PC-9 (cell line): ENCODE results near the gene FOXP1. TPM values are rescaled to one million over a fixed set of nuclear protein-coding genes. Genes with fewer than 3 reads are reported as not detected.

Experiments used
- BruUV-seq: library from RNA; stranded (reverse); fragments of 400-500 nt; replicated peaks from 2 replicates; lab custom pipeline; 2021; lab: Mats Ljungman, UMichigan
- CTCF ChIA-PET: fragments of 300-600 bp; sonication (Branson Sonifier 250); formaldehyde crosslinking; loops from one replicate; lab custom pipeline; 2022; ENCODE audit warnings: antibody characterized with exemption; lab: Charles Lee
- POLR2A ChIA-PET: fragments of 300-600 bp; sonication (Branson Sonifier 250); formaldehyde crosslinking; loops from one replicate; lab custom pipeline; 2022; ENCODE audit warnings: antibody characterized with exemption; ENCODE audit not compliant: unreplicated experiment; lab: Charles Lee
- DNase-seq, 2 experiments: peaks; one replicate each; pipeline versions ENCODE4 v3.0.0 to v3.0.0-alpha.2; 2015 to 2022; ENCODE audit warnings: mixed read lengths in 1 of 2
- H2AFZ ChIP-seq: fragments of 200-600 bp; sonication (generic); 2 replicates; pipeline ENCODE4 v1.8.1; 2017; ENCODE audit warnings: antibody characterized with exemption
- H3F3A ChIP-seq: fragments of 200-600 bp; sonication (generic); 2 replicates; pipeline ENCODE4 v1.8.1; 2017; ENCODE audit warnings: antibody characterized with exemption, mild to moderate bottlenecking, low read depth; ENCODE audit not compliant: insufficient read depth
- H3K27ac ChIP-seq: fragments of 200-600 bp; sonication (generic); 2 replicates; pipeline ENCODE4 v1.6.1; 2016; ENCODE audit warnings: mixed run types
- H3K27me3 ChIP-seq: fragments of 200-600 bp; sonication (generic); 2 replicates; pipeline ENCODE4 v1.6.1; 2016; ENCODE audit warnings: low read depth, mixed run types; ENCODE audit not compliant: insufficient read depth
- H3K36me3 ChIP-seq: fragments of 200-600 bp; sonication (generic); 2 replicates; pipeline ENCODE4 v1.6.1; 2016; ENCODE audit warnings: low read depth, mixed run types
- H3K4me1 ChIP-seq: fragments of 200-600 bp; sonication (generic); replicated peaks from 2 replicates; pipeline ENCODE4 v1.6.1; 2016; ENCODE audit warnings: mixed run types; ENCODE audit not compliant: insufficient read depth
- H3K4me2 ChIP-seq: fragments of 200-600 bp; sonication (generic); 2 replicates; pipeline ENCODE4 v1.6.1; 2017; ENCODE audit warnings: mixed run types
- H3K4me3 ChIP-seq: fragments of 200-600 bp; sonication (generic); 2 replicates; pipeline ENCODE4 v1.6.1; 2016; ENCODE audit warnings: mixed run types
- H3K79me2 ChIP-seq: fragments of 200-600 bp; sonication (generic); 2 replicates; pipeline ENCODE4 v1.6.1; 2017; ENCODE audit warnings: low read depth, mixed run types
- H3K9me2 ChIP-seq: fragments of 200-600 bp; sonication (generic); 2 replicates; pipeline ENCODE4 v1.8.1; 2017; ENCODE audit warnings: mild to moderate bottlenecking; ENCODE audit not compliant: insufficient read depth
- H3K9me3 ChIP-seq: fragments of 200-600 bp; sonication (generic); 2 replicates; pipeline ENCODE4 v1.8.1; 2016; ENCODE audit warnings: low read depth; ENCODE audit not compliant: insufficient read depth
- H4K20me1 ChIP-seq: fragments of 200-600 bp; sonication (generic); 2 replicates; pipeline ENCODE4 v1.8.1; 2017; ENCODE audit not compliant: insufficient read depth
- CTCF ChIP-seq: fragments of 200-600 bp; sonication (generic); conservative IDR thresholded peaks from 2 replicates; pipeline ENCODE4 v1.6.1; 2017; ENCODE audit warnings: mixed run types, antibody characterized with exemption, mild to moderate bottlenecking, moderate library complexity
- EZH2 ChIP-seq: fragments of 200-600 bp; sonication (generic); IDR thresholded peaks from 2 replicates; pipeline ENCODE4 v1.8.0; 2017; ENCODE audit warnings: antibody characterized with exemption, low read depth
- intact Hi-C: fragments of 100-400 bp; cut with micrococcal nuclease; formaldehyde crosslinking; loops from one replicate; pipeline ENCODE4 v1.10.0; 2022; ENCODE audit not compliant: unreplicated experiment
- total RNA-seq: library from RNA; stranded (reverse); gene quantifications from 2 replicates; pipeline ENCODE4 v1.2.3, GENCODE V29; 2021

The FOXP1 gene
- total RNA-seq, 1 experiment from 2014 or later: 33.3 TPM

- DNase-seq: no peak
- no peaks in the 10 kb centered on the region for H3K36me3 ChIP-seq
- no peak overlapping the region for H3K4me2 ChIP-seq
- H3K27me3 ChIP-seq: no peaks in the 10 kb centered on the region
- H3K79me2 ChIP-seq: no peaks in the 10 kb centered on the region
- ChIA-PET POLR2A (no interaction called here), CTCF (no interaction called here)
- intact Hi-C loops: no loop called here
- H3K9me3 ChIP-seq: no peaks in the 10 kb centered on the region
- H2AFZ ChIP-seq: no peak overlapping the region
- no peak overlapping the region for H3K27ac ChIP-seq
- no peaks in the 10 kb centered on the region for H3K4me1 ChIP-seq
- no peaks in the 10 kb centered on the region for H3K9me2 ChIP-seq
- no peaks in the 10 kb centered on the region for H4K20me1 ChIP-seq
- BruUV-seq: no TSS peak
- no peak overlapping the region for H3K4me3 ChIP-seq
- TF ChIP-seq EZH2 (no peak), CTCF (no peak)
- no peaks in the 10 kb centered on the region for H3F3A ChIP-seq
Measured at GRCh38 chr3:71356265-71356664, 227.3 kb downstream of the FOXP1 start.

GRCh38 chr3:71355862-71356261 lies 227.7 kb downstream of the FOXP1 start:
- Histone ChIP-seq H3K36me3 (no peaks in the 10 kb centered on the region), H3F3A (no peaks in the 10 kb centered on the region), H3K4me1 (no peaks in the 10 kb centered on the region), H3K9me3 (no peaks in the 10 kb centered on the region), H3K9me2 (no peaks in the 10 kb centered on the region), H3K27me3 (no peaks in the 10 kb centered on the region), H4K20me1 (no peaks in the 10 kb centered on the region), H3K4me2 (no peak overlapping the region), H3K27ac (no peak overlapping the region), H3K79me2 (no peaks in the 10 kb centered on the region), H2AFZ (no peak overlapping the region), H3K4me3 (no peak overlapping the region)
- no TSS peak for BruUV-seq
- DNase-seq: no peak
- ChIA-PET POLR2A (no interaction called here), CTCF (no interaction called here)
- intact Hi-C loops: no loop called here
- TF ChIP-seq EZH2 (no peak), CTCF (no peak)

DNA sequence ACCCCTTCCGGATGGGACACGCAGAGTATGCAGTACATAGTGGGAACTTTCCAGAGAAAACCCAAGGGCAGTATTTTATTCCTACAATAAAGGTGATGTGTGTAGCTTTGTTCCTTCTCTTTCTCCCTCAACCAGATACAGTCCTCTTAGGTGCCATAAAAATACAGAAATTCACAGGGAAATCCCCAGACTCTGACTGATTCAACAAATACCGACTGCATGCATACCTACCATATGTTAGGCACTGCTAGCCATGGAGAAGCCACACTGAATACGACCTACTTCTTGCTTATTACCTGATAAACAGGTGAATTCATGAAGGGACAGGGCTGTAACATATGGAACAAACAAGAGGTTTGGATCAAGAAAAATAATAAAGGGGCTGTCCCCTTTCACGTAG lies 228.5 kb downstream of the FOXP1 start:
- H3K79me2 ChIP-seq: no peaks in the 10 kb centered on the region
- H2AFZ ChIP-seq: no peak overlapping the region
- no peak for DNase-seq
- no peak overlapping the region for H3K4me3 ChIP-seq
- no peak overlapping the region for H3K27ac ChIP-seq
- no peaks in the 10 kb centered on the region for H4K20me1 ChIP-seq
- no peaks in the 10 kb centered on the region for H3K9me2 ChIP-seq
- intact Hi-C loops: no loop called here
- TF ChIP-seq EZH2: no peak
- TF ChIP-seq CTCF: no peak
- H3K4me2 ChIP-seq: no peak overlapping the region
- H3F3A ChIP-seq: no peaks in the 10 kb centered on the region
- no peaks in the 10 kb centered on the region for H3K27me3 ChIP-seq
- no TSS peak for BruUV-seq
- H3K4me1 ChIP-seq: no peaks in the 10 kb centered on the region
- POLR2A ChIA-PET: no interaction called here
- CTCF ChIA-PET: no interaction called here
- H3K9me3 ChIP-seq: no peaks in the 10 kb centered on the region
- H3K36me3 ChIP-seq: no peaks in the 10 kb centered on the region
